RWPE1 (cell line): ENCODE data around the gene SF3A1.

ENCODE experiments used
- CTCF ChIA-PET: fragments of 350-600 bp; sonication (Branson Sonifier 250); formaldehyde crosslinking; extraction: SDS; loops from one replicate; lab custom pipeline; 2021; lab: Yijun Ruan, JAX
- POLR2A ChIA-PET: fragments of 400-600 bp; formaldehyde crosslinking; extraction: SDS; loops from one replicate; lab custom pipeline; 2020; ENCODE audit warnings: antibody characterized with exemption; ENCODE audit not compliant: low non-redundant PET; lab: Yijun Ruan, JAX
- DNase-seq: peaks from one replicate; pipeline ENCODE4 v3.0.0; 2012; ENCODE audit warnings: low spot score
- H3K27ac ChIP-seq: fragments of 450-650 bp; 2 replicates; pipeline ENCODE4 v1.5.1; 2017
- TF ChIP-seq, protein P1 (sequence below): fragments of 450-650 bp; conservative IDR thresholded peaks from 2 replicates; pipeline ENCODE4 v1.5.1; 2017; ENCODE audit warnings: low read depth, mild to moderate bottlenecking

Gene SF3A1

DNA sequence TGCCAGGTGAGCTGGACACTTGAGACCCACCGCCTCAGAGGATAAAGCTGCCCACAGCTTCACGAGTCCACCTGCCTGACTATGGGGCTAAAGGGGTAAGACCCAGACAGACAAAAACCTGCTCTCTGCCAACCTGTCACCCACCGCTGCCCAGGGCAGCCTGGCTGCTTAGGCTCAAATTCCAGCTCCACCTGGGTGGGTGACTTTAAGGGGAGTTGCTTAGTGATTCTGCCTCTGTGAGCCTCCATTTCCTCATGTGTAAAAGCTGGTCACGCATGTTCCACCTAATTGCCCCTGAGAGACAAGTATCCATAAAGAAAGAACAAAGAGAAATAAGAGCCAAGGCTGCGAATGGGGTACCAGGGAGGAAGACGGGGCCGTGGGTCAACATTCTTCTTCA, 63.7 kb downstream of the SF3A1 start:
- ChIA-PET CTCF (no interaction called here), POLR2A (no interaction called here)
- H3K27ac ChIP-seq: peak overlapping the region; percentile 95
- no peak for DNase-seq
- TF ChIP-seq, protein P1, sequence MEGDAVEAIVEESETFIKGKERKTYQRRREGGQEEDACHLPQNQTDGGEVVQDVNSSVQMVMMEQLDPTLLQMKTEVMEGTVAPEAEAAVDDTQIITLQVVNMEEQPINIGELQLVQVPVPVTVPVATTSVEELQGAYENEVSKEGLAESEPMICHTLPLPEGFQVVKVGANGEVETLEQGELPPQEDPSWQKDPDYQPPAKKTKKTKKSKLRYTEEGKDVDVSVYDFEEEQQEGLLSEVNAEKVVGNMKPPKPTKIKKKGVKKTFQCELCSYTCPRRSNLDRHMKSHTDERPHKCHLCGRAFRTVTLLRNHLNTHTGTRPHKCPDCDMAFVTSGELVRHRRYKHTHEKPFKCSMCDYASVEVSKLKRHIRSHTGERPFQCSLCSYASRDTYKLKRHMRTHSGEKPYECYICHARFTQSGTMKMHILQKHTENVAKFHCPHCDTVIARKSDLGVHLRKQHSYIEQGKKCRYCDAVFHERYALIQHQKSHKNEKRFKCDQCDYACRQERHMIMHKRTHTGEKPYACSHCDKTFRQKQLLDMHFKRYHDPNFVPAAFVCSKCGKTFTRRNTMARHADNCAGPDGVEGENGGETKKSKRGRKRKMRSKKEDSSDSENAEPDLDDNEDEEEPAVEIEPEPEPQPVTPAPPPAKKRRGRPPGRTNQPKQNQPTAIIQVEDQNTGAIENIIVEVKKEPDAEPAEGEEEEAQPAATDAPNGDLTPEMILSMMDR: no peak

DNA sequence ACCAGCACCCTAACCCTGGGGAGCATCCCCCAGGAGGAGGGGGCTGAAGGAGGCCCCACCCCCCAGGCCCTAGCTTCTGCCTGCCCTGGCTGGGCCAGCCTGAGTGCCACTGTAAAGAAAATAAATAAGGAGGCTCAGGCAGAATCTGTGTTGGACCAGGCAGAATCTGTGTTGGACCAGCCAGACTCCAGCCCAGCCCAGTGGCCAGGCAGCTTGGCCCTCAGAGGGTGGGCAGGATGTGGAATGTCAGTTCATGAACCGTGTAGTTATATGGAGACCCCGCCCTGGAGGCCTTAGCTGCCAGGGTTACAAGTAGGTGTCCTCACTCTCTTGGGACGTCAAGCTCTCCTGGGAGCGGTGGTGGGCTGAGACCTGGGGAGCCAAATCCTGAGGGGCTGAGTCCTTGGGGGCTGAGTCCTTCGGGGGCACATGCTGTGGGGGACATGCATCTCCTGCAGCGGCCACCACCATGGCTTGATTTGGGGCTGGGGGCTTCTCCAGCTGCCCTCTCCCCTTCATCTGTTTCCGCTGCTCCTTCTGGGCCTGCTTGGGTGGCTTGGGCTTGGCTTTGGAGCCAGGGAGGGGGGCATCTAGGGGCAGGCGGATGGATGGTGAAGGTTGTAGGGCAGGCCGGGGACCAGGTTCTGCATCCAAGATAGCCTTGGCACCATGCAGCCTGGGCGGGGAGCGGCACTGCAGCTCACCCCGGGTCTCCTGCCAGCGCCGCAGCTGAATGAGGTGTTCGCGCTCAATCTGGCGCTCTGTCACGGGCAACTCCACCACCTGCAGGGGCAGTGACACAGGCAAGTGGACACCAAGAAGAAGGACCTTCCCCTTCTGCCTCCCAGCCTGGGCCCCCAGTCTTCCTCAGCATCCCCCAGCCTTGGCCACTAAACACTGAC, 64.4 kb downstream of the SF3A1 start:
- H3K27ac ChIP-seq: peak overlapping the region; percentile 95
- DNase-seq: no peak
- CTCF ChIA-PET: interaction anchor here (0.6 kb wide), 1 partner anchor 666 kb away, joined by 4 read pairs; no protein-coding TSS in a partner anchor
- TF ChIP-seq, protein P1: no peak
- POLR2A ChIA-PET: no interaction called here

DNA sequence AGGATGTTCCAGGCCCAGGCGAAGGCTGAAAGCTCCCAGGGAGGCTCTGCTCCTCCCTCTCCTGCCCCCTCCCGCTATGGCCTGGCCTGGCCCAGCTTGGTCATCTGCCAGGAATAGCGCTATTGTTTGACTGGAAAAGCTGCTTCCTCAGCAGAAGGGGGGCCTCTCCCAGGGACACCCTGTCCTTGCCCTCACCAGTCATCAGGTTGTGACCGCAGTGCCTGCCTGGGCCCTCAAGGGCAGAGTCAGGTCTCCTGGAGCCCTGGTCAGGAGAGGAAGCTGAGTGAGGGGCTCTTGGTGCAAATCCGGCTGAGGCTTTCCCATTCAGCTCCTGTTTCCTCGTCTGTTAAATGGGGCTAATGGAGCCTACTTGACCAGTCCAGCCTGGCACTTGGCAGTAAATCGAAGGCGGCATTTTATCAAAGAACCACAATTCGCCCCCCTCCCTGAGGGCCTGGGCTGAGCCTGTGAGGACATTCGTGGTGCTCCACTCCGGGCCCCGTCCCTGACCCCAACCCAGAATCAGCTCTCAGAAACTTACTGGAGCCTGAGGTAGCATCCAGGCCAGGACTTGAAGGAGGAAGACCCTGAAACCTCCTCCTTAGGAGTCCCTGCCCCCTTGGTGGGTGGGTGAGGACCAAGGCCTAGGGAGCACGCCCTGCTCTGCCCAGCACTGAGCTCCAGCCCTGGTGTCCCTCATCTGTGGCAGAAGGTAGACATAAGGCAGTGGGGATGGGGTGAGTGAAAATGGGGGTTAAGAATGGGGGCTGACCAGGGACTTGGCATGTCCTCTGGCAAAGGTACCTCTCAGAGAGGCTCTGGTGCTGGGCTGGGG, 65.4 kb downstream of the SF3A1 start:
- TF ChIP-seq, protein P1: no peak
- ChIA-PET POLR2A (no interaction called here), CTCF (interaction anchor here (1.2 kb wide), 1 partner anchor 96 kb away, joined by 4 read pairs; no protein-coding TSS in a partner anchor)
- H3K27ac ChIP-seq: peak overlapping the region; percentile 95
- peak; percentile 64 for DNase-seq

DNA sequence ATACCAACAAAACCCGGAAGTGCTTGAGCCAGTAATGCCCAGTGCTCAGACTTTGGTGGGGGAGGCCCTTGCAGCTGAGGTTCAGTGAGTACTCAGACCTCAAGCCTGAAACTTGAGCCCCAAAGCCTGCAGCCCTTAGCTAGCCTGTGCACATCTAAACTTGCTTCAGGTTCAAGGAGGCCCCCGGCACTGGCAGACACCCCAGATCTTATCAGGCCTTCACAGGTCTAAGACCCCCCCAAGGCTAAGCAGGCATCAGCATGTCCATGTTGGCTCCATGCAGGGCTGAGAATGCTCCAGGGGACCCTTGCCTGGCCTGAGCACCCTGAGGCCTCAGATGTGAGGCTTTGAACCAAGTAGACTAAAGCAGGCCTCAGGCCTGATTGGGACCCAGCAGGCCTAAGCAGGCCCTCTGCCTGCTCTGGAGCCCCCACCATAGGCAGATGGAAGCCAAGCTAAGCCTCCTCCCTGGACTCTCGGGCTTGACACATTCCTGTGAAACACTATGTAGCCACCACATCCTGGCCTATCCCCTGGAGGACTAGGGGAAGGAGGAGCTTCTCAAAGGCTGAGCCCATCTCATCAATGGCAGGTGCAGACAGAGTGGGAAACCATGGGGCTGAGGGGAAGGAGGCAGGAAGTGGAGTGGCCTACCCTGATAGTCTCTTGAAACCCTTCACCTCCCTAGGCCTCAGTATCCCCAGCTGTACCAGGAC, 66.2 kb downstream of the SF3A1 start:
- peak overlapping the region; percentile 95 for H3K27ac ChIP-seq
- peak; percentile 57 for DNase-seq
- TF ChIP-seq, protein P1: no peak
- ChIA-PET POLR2A (no interaction called here), CTCF (interaction anchor here (0.6 to 1.3 kb wide), 3 partner anchors 63 to 97 kb away, joined by 3 to 4 read pairs (median 3); partner anchors contain the start of gene RNF215)

DNA sequence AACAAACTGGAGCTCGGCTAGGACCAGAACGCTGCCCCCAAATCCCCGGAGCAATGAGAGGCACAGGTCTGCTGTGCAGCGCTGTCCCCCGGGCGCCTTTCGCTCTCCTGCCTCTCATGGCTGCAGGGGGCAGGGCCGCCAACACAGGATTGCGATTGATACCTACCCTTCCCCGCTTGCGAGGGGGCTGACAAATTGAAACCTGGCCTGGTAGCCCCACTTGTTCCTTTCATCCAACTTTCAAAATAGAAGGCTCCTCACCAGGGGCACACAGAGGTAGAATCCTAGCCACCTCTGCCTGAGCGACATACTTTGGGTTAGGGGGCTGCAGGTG, 66.7 kb downstream of the SF3A1 start:
- ChIA-PET CTCF (interaction anchor here (0.6 to 1.3 kb wide), 3 partner anchors 27 to 97 kb away, joined by 3 read pairs; partner anchors contain the start of gene RNF215), POLR2A (no interaction called here)
- TF ChIP-seq, protein P1: no peak
- H3K27ac ChIP-seq: peak overlapping the region; percentile 95
- DNase-seq: no peak
